ENCODE measurements around the gene MTCP1.

MTCP1 gene

GRCh38 chrX:155054255-155054654, 16.7 kb downstream of the MTCP1 start:
- no peak overlapping the region for H3K4me3 ChIP-seq (ENCODE audit: low read length in 2 of 2)
- H3K9me3 ChIP-seq (ENCODE audit: control insufficient read depth in 2 of 2, low read length in 2 of 2), result no peaks in the 10 kb centered on the region
- no peak overlapping the region for H3K9ac ChIP-seq (ENCODE audit: low read length in 2 of 2)
- H3K27ac ChIP-seq (ENCODE audit: low read length), result no peak overlapping the region
- no peaks in the 10 kb centered on the region for H3K27me3 ChIP-seq (ENCODE audit: control insufficient read depth in 1 of 2, insufficient read depth in 2 of 2, low read length in 2 of 2)
- peaks cover 3 to 4% of the 10 kb centered on the region in 2 donors for H3K36me3 ChIP-seq (ENCODE audit: control insufficient read depth in 2 of 2, insufficient read depth in 2 of 2, low read length in 2 of 2)
- H3K4me1 ChIP-seq (ENCODE audit: control insufficient read depth, insufficient read depth, low read length), result peaks cover 5% of the 10 kb centered on the region

GRCh38 chrX:155053656-155054055, 17.3 kb downstream of the MTCP1 start:
- peaks cover 5% of the 10 kb centered on the region for H3K4me1 ChIP-seq (ENCODE audit: control insufficient read depth, insufficient read depth, low read length)
- peaks cover 3 to 4% of the 10 kb centered on the region in 2 donors for H3K36me3 ChIP-seq (ENCODE audit: control insufficient read depth in 2 of 2, insufficient read depth in 2 of 2, low read length in 2 of 2)
- no peak overlapping the region for H3K9ac ChIP-seq (ENCODE audit: low read length in 2 of 2)
- no peak overlapping the region for H3K27ac ChIP-seq (ENCODE audit: low read length)
- H3K27me3 ChIP-seq (ENCODE audit: control insufficient read depth in 1 of 2, insufficient read depth in 2 of 2, low read length in 2 of 2), result no peaks in the 10 kb centered on the region
- no peaks in the 10 kb centered on the region for H3K9me3 ChIP-seq (ENCODE audit: control insufficient read depth in 2 of 2, low read length in 2 of 2)
- no peak overlapping the region for H3K4me3 ChIP-seq (ENCODE audit: low read length in 2 of 2)

- Histone ChIP-seq H3K27ac (ENCODE audit: low read length) (no peak overlapping the region), H3K4me3 (ENCODE audit: low read length in 2 of 2) (no peak overlapping the region), H3K36me3 (ENCODE audit: control insufficient read depth in 2 of 2, insufficient read depth in 2 of 2, low read length in 2 of 2) (peaks cover 3 to 4% of the 10 kb centered on the region in 2 donors), H3K9me3 (ENCODE audit: control insufficient read depth in 2 of 2, low read length in 2 of 2) (no peaks in the 10 kb centered on the region), H3K4me1 (ENCODE audit: control insufficient read depth, insufficient read depth, low read length) (peaks cover 5% of the 10 kb centered on the region), H3K9ac (ENCODE audit: low read length in 2 of 2) (no peak overlapping the region), H3K27me3 (ENCODE audit: control insufficient read depth in 1 of 2, insufficient read depth in 2 of 2, low read length in 2 of 2) (no peaks in the 10 kb centered on the region)
Measured at GRCh38 chrX:155052738-155053498, 18.0 kb downstream of the MTCP1 start.

DNA sequence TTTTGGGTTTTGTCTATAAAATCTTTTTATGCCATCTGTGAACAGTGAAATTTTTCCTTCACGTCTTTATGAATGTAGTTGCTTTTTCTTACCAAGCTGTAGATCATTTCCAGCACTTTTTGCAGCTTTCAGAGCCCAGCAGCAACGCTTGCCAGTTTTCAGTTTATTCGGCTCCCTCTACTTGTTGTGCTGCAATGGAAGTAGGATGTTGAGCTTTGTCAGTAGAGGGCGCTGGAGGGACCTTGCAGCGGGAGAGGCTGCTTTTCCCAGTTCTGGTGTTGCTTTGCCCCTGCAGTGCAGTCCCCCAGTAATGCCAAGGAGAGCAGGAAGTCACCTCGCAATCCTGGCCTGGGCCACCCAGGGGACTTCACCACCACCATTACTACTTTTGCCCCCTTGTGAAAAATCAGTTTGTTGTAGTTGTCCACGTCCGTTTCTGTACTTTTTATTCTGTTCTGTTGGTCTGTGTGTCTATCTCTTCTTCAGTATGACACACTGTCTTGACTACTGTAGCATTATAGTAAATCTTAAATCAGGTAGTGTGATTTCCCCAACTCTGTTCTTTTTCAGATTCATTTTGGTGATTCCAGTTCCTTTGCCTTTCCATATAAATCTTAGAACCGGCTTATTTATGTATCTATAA, 21.8 kb downstream of the MTCP1 start:
- Histone ChIP-seq H3K27ac (ENCODE audit: low read length) (no peak overlapping the region), H3K27me3 (ENCODE audit: control insufficient read depth in 1 of 2, insufficient read depth in 2 of 2, low read length in 2 of 2) (no peaks in the 10 kb centered on the region), H3K9ac (ENCODE audit: low read length in 2 of 2) (no peak overlapping the region), H3K9me3 (ENCODE audit: control insufficient read depth in 2 of 2, low read length in 2 of 2) (no peaks in the 10 kb centered on the region), H3K36me3 (ENCODE audit: control insufficient read depth in 2 of 2, insufficient read depth in 2 of 2, low read length in 2 of 2) (peaks cover 2 to 12% of the 10 kb centered on the region in 2 donors), H3K4me3 (ENCODE audit: low read length in 2 of 2) (no peak overlapping the region), H3K4me1 (ENCODE audit: control insufficient read depth, insufficient read depth, low read length) (no peaks in the 10 kb centered on the region)

GRCh38 chrX:155046811-155047528, 24.0 kb downstream of the MTCP1 start:
- no peaks in the 10 kb centered on the region for H3K27me3 ChIP-seq (ENCODE audit: control insufficient read depth in 1 of 2, insufficient read depth in 2 of 2, low read length in 2 of 2)
- H3K27ac ChIP-seq (ENCODE audit: low read length), result no peak overlapping the region
- H3K9me3 ChIP-seq (ENCODE audit: control insufficient read depth in 2 of 2, low read length in 2 of 2), result no peaks in the 10 kb centered on the region
- peaks cover 0 to 12% of the 10 kb centered on the region in 2 donors for H3K36me3 ChIP-seq (ENCODE audit: control insufficient read depth in 2 of 2, insufficient read depth in 2 of 2, low read length in 2 of 2)
- H3K4me1 ChIP-seq (ENCODE audit: control insufficient read depth, insufficient read depth, low read length), result no peaks in the 10 kb centered on the region
- H3K4me3 ChIP-seq (ENCODE audit: low read length in 2 of 2), result no peak overlapping the region
- H3K9ac ChIP-seq (ENCODE audit: low read length in 2 of 2), result no peak overlapping the region

GRCh38 chrX:155046129-155046810, 24.7 kb downstream of the MTCP1 start:
- Histone ChIP-seq H3K9me3 (ENCODE audit: control insufficient read depth in 2 of 2, low read length in 2 of 2) (no peaks in the 10 kb centered on the region), H3K27me3 (ENCODE audit: control insufficient read depth in 1 of 2, insufficient read depth in 2 of 2, low read length in 2 of 2) (no peaks in the 10 kb centered on the region), H3K36me3 (ENCODE audit: control insufficient read depth in 2 of 2, insufficient read depth in 2 of 2, low read length in 2 of 2) (peaks cover 0 to 12% of the 10 kb centered on the region in 2 donors), H3K27ac (ENCODE audit: low read length) (no peak overlapping the region), H3K9ac (ENCODE audit: low read length in 2 of 2) (no peak overlapping the region), H3K4me1 (ENCODE audit: control insufficient read depth, insufficient read depth, low read length) (no peaks in the 10 kb centered on the region), H3K4me3 (ENCODE audit: low read length in 2 of 2) (no peak overlapping the region)

DNA sequence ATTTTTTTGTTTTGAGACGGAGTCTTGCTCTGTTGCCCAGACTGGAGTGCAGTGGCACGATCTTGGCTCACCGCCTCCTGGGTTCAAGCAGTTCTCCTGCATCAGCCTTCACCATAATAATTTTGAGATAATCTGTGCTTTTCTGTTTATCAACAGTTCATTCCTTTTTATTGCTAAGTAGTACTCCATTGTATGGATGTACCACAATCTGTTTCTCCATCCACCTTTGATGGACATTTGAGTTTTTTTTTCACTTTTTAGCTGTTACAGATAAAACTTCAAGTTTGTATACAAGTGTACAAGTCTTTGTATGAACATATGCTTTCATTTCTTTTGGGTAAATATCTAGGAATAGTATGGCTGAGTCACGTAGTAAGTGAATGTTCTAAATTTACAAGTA, 35.2 kb downstream of the MTCP1 start:
- Histone ChIP-seq H3K36me3 (ENCODE audit: control insufficient read depth in 2 of 2, insufficient read depth in 2 of 2, low read length in 2 of 2) (peaks cover 0 to 13% of the 10 kb centered on the region in 2 donors), H3K4me1 (ENCODE audit: control insufficient read depth, insufficient read depth, low read length) (no peaks in the 10 kb centered on the region), H3K9ac (ENCODE audit: low read length in 2 of 2) (no peak overlapping the region), H3K4me3 (ENCODE audit: low read length in 2 of 2) (no peak overlapping the region), H3K27me3 (ENCODE audit: control insufficient read depth in 1 of 2, insufficient read depth in 2 of 2, low read length in 2 of 2) (no peaks in the 10 kb centered on the region), H3K9me3 (ENCODE audit: control insufficient read depth in 2 of 2, low read length in 2 of 2) (no peaks in the 10 kb centered on the region), H3K27ac (ENCODE audit: low read length) (no peak overlapping the region)

DNA sequence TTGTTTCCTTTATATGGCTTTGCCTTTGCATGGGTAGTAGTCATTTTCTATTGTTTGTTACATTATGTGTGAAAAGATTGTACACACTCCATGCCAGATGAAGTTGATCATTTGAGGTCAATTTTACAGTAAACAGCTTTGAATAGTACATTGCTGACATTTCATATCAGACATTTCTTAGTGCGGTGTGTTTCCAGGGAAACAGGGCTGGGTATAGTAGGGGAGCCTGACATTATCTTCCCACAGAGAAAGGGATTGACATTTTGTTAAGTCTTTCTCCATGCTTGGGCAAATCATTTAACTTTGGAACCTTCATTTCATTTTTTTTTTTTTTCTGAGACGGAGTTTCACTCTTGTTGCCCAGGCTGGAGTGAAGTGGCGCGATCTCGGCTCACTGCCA, 39.3 kb downstream of the MTCP1 start:
- Histone ChIP-seq H3K9me3 (ENCODE audit: control insufficient read depth in 2 of 2, low read length in 2 of 2) (no peaks in the 10 kb centered on the region), H3K4me3 (ENCODE audit: low read length in 2 of 2) (no peak overlapping the region), H3K36me3 (ENCODE audit: control insufficient read depth in 2 of 2, insufficient read depth in 2 of 2, low read length in 2 of 2) (peaks cover 0 to 13% of the 10 kb centered on the region in 2 donors), H3K4me1 (ENCODE audit: control insufficient read depth, insufficient read depth, low read length) (peaks cover 10% of the 10 kb centered on the region), H3K27ac (ENCODE audit: low read length) (no peak overlapping the region), H3K9ac (ENCODE audit: low read length in 2 of 2) (no peak overlapping the region), H3K27me3 (ENCODE audit: control insufficient read depth in 1 of 2, insufficient read depth in 2 of 2, low read length in 2 of 2) (no peaks in the 10 kb centered on the region)

GRCh38 chrX:155028877-155029291, 42.1 kb downstream of the MTCP1 start:
- peak overlapping the region in 1 of 2 donors; percentile 88 for H3K4me3 ChIP-seq (ENCODE audit: low read length in 2 of 2)
- H3K36me3 ChIP-seq (ENCODE audit: control insufficient read depth in 2 of 2, insufficient read depth in 2 of 2, low read length in 2 of 2), result peaks cover 0 to under 1% of the 10 kb centered on the region in 2 donors
- no peaks in the 10 kb centered on the region for H3K27me3 ChIP-seq (ENCODE audit: control insufficient read depth in 1 of 2, insufficient read depth in 2 of 2, low read length in 2 of 2)
- peak overlapping the region; percentile 94 for H3K27ac ChIP-seq (ENCODE audit: low read length)
- no peaks in the 10 kb centered on the region for H3K9me3 ChIP-seq (ENCODE audit: control insufficient read depth in 2 of 2, low read length in 2 of 2)
- peaks cover 10% of the 10 kb centered on the region for H3K4me1 ChIP-seq (ENCODE audit: control insufficient read depth, insufficient read depth, low read length)
- H3K9ac ChIP-seq (ENCODE audit: low read length in 2 of 2), result peak overlapping the region in 1 of 2 donors; percentile 98

DNA sequence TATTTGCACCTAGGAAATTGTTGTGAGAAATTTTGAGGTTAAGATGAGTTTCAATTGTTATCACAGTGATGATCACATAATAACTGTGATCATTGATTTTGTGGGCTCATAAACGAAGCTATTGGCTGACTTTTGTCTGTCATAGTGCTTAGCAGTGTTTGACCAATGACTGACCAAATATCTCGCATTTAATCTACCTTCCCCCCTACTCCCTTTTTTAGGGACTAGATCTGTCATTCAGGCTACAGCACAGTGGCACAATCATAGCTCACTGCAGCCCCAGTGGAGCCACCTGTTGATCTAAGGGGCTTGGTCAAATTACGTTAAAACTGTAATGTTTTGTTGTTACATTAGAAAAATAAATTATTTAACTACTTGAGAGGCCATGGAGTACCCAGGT, 42.8 kb downstream of the MTCP1 start:
- H3K27me3 ChIP-seq (ENCODE audit: control insufficient read depth in 1 of 2, insufficient read depth in 2 of 2, low read length in 2 of 2), result no peaks in the 10 kb centered on the region
- peak overlapping the region; percentile 80 to 88 for H3K4me3 ChIP-seq (ENCODE audit: low read length in 2 of 2)
- peaks cover 10% of the 10 kb centered on the region for H3K4me1 ChIP-seq (ENCODE audit: control insufficient read depth, insufficient read depth, low read length)
- H3K36me3 ChIP-seq (ENCODE audit: control insufficient read depth in 2 of 2, insufficient read depth in 2 of 2, low read length in 2 of 2), result no peaks in the 10 kb centered on the region
- H3K9ac ChIP-seq (ENCODE audit: low read length in 2 of 2), result peak overlapping the region; percentile 89 to 98
- peak overlapping the region; percentile 94 for H3K27ac ChIP-seq (ENCODE audit: low read length)
- H3K9me3 ChIP-seq (ENCODE audit: control insufficient read depth in 2 of 2, low read length in 2 of 2), result no peaks in the 10 kb centered on the region
